OCI-LY1 (cell line): Measurements from ENCODE around the gene SMC4.

ENCODE experiments used
- CTCF ChIP-seq: fragments of 200-600 bp; sonication (generic), shearing (Covaris generic); IDR thresholded peaks from 2 replicates; pipeline ENCODE4 v1.5.1; 2017; ENCODE audit warnings: mild to moderate bottlenecking, antibody characterized with exemption, low read length, moderate library complexity, mixed read lengths
- EZH2 ChIP-seq: fragments of 200-600 bp; sonication (generic), shearing (Covaris generic); IDR thresholded peaks from 2 replicates; pipeline ENCODE4 v1.8.0; 2017; ENCODE audit warnings: borderline replicate concordance, mixed run types, mild to moderate bottlenecking, antibody characterized with exemption, low read length, moderate library complexity, mixed read lengths

GRCh38 chr3:160464971-160465370 is 65.5 kb downstream of the SMC4 start:
- no peak for TF ChIP-seq CTCF
- no peak for TF ChIP-seq EZH2
